GM19193 (cell line): ENCODE measurements around the gene PANK3.

ENCODE experiments used
- POLR2A ChIP-seq: IDR thresholded peaks from 4 replicates; pipeline ENCODE4 v1.6.1; 2011; ENCODE audit not compliant: insufficient read depth, insufficient read length; ENCODE audit errors: extremely low read depth

The PANK3 gene

GRCh38 chr5:168578538-168579487, at the start of gene PANK3:
Gene PANK3, minus strand, starts transcription at chr5:168579368. Its CDS starts 85 bp downstream, at chr5:168579283.
- peak; percentile 85 for TF ChIP-seq POLR2A

DNA sequence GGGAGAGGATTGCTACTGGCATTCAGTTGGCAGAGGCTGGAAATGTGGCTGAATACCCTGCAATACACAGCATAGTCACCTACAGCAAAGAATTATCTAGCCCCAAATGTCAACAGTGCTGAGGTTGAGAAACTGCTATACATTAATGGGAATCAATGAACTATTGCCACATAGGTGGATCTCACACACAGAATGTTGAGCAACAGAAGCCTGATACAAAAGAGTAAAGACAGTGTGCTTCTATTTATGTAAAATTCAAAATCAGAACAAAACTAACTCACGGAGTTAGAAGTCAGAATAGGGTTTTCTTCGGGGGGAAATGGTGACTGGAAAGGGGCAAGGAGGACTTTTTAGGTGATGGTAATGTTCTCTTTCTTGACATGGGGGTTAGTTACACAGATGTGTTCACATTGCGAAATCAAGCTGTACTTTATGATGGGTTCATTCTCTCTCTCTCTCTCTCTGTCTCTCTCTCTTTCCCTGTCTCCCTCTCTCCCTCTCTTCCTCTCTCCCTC, 45.7 kb upstream of the PANK3 start:
- TF ChIP-seq POLR2A: no peak

- TF ChIP-seq POLR2A: no peak
Measured at GRCh38 chr5:168620807-168621206, 41.6 kb upstream of the PANK3 start.

- no peak for TF ChIP-seq POLR2A
Measured at GRCh38 chr5:168614661-168615060, 35.5 kb upstream of the PANK3 start.

GRCh38 chr5:168613996-168614395, 34.8 kb upstream of the PANK3 start:
- no peak for TF ChIP-seq POLR2A

DNA sequence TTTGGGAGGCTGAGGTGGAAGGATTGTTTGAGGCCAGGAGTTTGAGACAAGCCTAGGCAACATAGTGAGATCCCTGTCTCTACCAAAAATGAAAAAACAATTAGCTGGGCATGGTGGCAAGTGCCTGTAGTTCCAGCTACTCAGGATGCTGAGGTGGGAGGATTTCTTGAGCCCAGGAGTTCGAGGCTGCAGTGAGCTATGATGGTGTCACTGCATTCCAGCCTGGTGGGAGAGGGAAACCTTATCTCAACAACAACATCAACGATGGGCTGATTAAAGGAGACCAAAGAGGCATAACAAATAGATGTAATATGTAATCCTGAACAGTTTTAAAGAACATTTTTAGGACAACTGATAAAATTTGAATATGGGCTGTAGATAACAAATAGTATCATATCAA, 34.2 kb upstream of the PANK3 start:
- TF ChIP-seq POLR2A: no peak

DNA sequence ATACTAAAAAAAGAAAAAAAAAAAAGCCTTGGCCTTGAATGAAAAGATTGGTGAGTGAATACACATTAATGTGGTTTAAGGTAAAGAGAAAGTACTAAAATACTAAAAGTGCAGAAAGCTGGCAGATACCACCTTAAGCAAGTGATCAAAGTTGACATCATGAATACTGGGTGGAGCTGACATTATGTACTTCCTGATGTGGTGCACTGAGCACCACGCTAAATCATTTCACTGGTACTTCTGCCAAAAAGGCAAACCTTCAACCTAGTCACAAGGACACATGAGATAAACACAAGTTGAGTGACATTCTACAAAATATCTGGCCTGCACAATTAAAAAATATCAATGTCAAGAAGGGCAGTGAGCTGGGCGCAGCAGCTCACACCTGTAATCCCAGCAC, 33.8 kb upstream of the PANK3 start:
- no peak for TF ChIP-seq POLR2A

GRCh38 chr5:168612123-168612522, 33.0 kb upstream of the PANK3 start:
- no peak for TF ChIP-seq POLR2A

GRCh38 chr5:168611165-168611564, 32.0 kb upstream of the PANK3 start:
- no peak for TF ChIP-seq POLR2A

DNA sequence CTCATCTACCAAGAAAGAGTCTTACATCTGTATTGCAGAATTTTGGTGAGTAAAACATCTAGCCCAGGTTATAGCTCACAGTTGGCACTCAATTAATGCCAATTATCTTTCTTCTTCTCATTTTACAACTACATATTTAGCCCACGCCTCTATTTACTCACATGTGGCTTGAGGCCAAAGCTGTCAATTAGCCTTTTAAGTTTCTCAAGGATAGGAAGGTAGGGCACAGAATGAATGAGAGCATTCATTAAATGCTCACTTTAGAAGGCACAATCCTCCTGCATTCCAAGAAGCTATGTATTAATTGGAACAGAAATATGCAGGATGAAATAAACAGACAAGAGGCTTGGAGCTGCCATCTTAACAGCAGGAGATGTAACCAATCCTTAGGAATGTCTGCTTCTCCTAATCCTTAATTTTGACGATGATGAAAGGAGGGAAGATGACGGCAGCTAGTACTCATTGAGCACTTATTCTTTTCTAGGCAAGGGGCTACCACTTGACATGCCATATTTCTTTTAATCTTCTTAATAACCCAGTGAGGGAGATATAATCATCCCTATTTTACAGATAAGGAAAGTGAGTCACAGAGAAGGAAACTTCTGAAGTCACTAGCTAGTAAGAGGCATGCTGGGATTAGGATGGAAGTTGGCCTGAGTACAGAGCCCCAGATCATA, 30.8 kb upstream of the PANK3 start:
- no peak for TF ChIP-seq POLR2A

- TF ChIP-seq POLR2A: no peak
Measured at GRCh38 chr5:168608821-168609220, 29.7 kb upstream of the PANK3 start.

DNA sequence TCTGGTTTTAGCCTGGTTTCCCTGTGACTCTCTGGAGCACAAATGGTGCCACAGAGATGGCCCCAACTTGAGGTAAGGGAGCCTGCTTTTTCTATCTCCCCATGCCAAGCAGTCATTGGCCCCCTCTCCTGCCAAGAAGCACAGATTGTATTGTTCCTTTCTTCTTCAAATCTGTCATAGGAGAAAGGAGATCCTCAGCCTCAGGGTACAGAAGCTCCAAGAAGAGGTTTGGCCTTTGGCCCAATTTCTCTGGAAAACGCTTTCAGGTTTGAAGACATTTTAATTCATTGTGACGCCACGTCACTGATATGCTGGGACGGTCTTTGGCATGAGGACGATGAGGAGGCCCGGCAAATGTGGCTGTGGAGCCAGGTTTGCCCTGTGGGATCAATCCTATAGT, 29.2 kb upstream of the PANK3 start:
- TF ChIP-seq POLR2A: no peak

DNA sequence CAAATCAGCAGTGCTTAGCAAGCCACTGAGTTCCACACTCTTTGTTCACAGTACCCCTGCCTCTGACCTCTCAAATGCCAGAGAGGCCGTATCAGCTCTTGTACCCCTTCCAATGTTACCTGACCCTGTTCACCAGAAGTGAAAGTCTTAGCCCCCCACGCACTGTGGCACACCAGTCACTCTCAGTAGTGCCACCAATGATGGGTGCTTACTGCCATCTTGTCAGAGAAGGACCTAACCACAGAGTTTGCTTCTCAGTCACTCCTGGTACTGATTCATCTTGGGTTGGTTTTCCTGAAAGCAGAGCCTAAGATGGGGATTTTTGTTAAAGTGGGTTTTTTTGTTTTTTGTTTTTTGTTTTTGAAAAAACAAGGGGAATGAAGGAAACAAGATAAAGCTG, 28.8 kb upstream of the PANK3 start:
- TF ChIP-seq POLR2A: no peak

- no peak for TF ChIP-seq POLR2A
Measured at GRCh38 chr5:168606562-168606961, 27.4 kb upstream of the PANK3 start.

DNA sequence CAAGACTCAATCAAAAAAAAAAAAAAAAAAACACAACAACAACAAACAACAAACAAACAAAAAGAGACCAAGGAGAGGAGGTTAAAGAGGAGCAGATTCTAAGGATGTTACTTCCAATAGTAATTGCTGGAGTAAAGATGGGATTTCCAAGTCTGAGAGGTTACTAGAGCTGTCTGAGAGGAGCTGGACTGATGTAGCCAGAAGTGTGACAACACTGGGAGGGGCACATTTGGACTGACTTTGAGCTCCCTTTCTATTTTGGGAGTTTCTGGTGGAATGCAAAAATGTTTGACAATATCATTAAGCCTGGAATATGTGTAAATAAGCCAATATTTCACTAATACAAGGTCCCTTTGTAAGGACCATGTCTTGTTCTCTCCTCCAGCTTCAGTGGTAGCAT, 25.3 kb upstream of the PANK3 start:
- no peak for TF ChIP-seq POLR2A

- TF ChIP-seq POLR2A: no peak
Measured at GRCh38 chr5:168603746-168604145, 24.6 kb upstream of the PANK3 start.
